Choroid plexus epithelial cell (primary cell): ENCODE measurements around the gene CENPO.

Experiments
- DNase-seq: peaks from one replicate; pipeline ENCODE4 v3.0.0-alpha.2; 2010; ENCODE audit warnings: low read depth
- H3K4me3 ChIP-seq: 2 replicates; pipeline ENCODE4 v1.5.1; 2011; ENCODE audit warnings: low read depth, mild to moderate bottlenecking, control low read depth, low read length, moderate library complexity
- CTCF ChIP-seq: conservative IDR thresholded peaks from 2 replicates; pipeline ENCODE4 v1.5.1; 2011; ENCODE audit warnings: low read depth, mild to moderate bottlenecking, control low read depth, inconsistent platforms, low read length, moderate library complexity

The CENPO gene

GRCh38 chr2:24806661-24807036 lies 13.4 kb downstream of the CENPO start:
- H3K4me3 ChIP-seq = no peak overlapping the region
- DNase-seq = no peak
- TF ChIP-seq CTCF = no peak

GRCh38 chr2:24809316-24810007 lies 16.2 kb downstream of the CENPO start:
- no peak for DNase-seq
- TF ChIP-seq CTCF = no peak
- H3K4me3 ChIP-seq = no peak overlapping the region

GRCh38 chr2:24813691-24814137 lies 20.5 kb downstream of the CENPO start:
- H3K4me3 ChIP-seq = no peak overlapping the region
- DNase-seq = no peak
- no peak for TF ChIP-seq CTCF

GRCh38 chr2:24814516-24814915 lies 21.3 kb downstream of the CENPO start:
- no peak overlapping the region for H3K4me3 ChIP-seq
- TF ChIP-seq CTCF = no peak
- no peak for DNase-seq

GRCh38 chr2:24815171-24815570 lies 21.9 kb downstream of the CENPO start:
- no peak for TF ChIP-seq CTCF
- DNase-seq = no peak
- no peak overlapping the region for H3K4me3 ChIP-seq

- no peak for TF ChIP-seq CTCF
- no peak overlapping the region for H3K4me3 ChIP-seq
- DNase-seq = no peak
Measured at GRCh38 chr2:24816404-24816803, 23.2 kb downstream of the CENPO start.

GRCh38 chr2:24816884-24817283 lies 23.7 kb downstream of the CENPO start:
- no peak overlapping the region for H3K4me3 ChIP-seq
- peak; percentile 89 for DNase-seq
- TF ChIP-seq CTCF = no peak
